Measurements from ENCODE around the gene MAST2.

MAST2 gene

GRCh38 chr1:45998020-45998617, 194.7 kb downstream of the MAST2 start:
- no peak for DNase-seq

GRCh38 chr1:45999507-45999906, 196.1 kb downstream of the MAST2 start:
- no peak for DNase-seq

- no peak for DNase-seq
Measured at GRCh38 chr1:46001081-46001785, 197.8 kb downstream of the MAST2 start.

GRCh38 chr1:46002551-46003150, 199.2 kb downstream of the MAST2 start:
- DNase-seq = no peak

- no peak for DNase-seq
Measured at GRCh38 chr1:46003315-46003714, 199.9 kb downstream of the MAST2 start.

- no peak for DNase-seq
Measured at GRCh38 chr1:46004492-46004891, 201.1 kb downstream of the MAST2 start.

GRCh38 chr1:46005594-46005993, 202.2 kb downstream of the MAST2 start:
- no peak for DNase-seq

- DNase-seq = no peak
Measured at GRCh38 chr1:46008585-46008984, 205.2 kb downstream of the MAST2 start.

- DNase-seq = no peak
Measured at GRCh38 chr1:46010611-46011010, 207.2 kb downstream of the MAST2 start.

GRCh38 chr1:46011121-46011695, 207.8 kb downstream of the MAST2 start:
- no peak for DNase-seq

- no peak for DNase-seq
Measured at GRCh38 chr1:46012236-46012635, 208.8 kb downstream of the MAST2 start.

- DNase-seq = no peak
Measured at GRCh38 chr1:46013581-46013980, 210.2 kb downstream of the MAST2 start.

- DNase-seq = no peak
Measured at GRCh38 chr1:46017876-46018503, 214.6 kb downstream of the MAST2 start.

- DNase-seq = no peak
Measured at GRCh38 chr1:46019348-46019747, 215.9 kb downstream of the MAST2 start.

- no peak for DNase-seq
Measured at GRCh38 chr1:46020010-46020409, 216.6 kb downstream of the MAST2 start.

GRCh38 chr1:46021046-46021996, 217.9 kb downstream of the MAST2 start:
- DNase-seq = no peak

- no peak for DNase-seq
Measured at GRCh38 chr1:46026531-46026930, 223.1 kb downstream of the MAST2 start.

- DNase-seq = no peak
Measured at GRCh38 chr1:46027788-46028573, 224.6 kb downstream of the MAST2 start.

- DNase-seq = no peak
Measured at GRCh38 chr1:46030074-46030870, 226.9 kb downstream of the MAST2 start.

GRCh38 chr1:46030876-46031660, 227.7 kb downstream of the MAST2 start:
- DNase-seq = no peak
